Raji (cell line): Measurements from ENCODE around the gene BCL2L1.

ENCODE experiments used
- POLR2A ChIP-seq: IDR thresholded peaks from 2 replicates; pipeline ENCODE4 v1.6.1; 2011; ENCODE audit warnings: low read depth, low read length, control low read depth; ENCODE audit not compliant: insufficient read depth

The BCL2L1 gene

DNA sequence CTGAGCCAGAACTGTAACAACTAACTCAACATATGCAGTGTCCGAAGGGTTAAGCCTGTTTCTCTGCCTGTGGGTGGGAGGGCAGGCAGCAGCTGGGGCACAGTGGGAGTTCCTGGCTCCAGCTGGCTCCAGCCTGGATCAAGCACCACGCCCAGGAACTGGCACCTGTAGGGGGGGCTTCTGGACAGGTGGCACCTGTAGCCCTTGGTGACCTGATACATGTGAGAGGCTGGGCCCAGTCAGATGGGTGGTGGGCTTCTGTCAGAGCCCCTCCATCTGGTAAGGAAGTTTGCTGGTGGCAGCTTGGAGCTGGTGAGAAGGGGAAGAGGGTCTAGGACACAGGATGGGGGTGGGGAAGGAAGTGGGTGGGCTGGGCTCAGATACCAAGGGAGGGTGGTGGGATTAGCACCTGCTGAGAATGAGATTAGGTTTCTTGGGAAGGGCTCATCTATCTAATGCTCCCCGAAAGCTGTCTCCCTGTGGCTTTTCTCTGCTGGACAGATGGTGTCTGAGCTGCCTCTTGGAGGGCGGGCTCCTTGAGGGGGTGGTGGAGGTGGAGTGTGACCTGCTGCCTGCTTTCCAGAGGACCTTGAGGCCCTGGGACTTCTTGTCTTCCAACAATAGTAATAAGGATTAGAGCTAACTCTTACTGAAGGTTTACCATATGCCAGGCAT is 28.5 kb downstream of the BCL2L1 start:
- no peak for TF ChIP-seq POLR2A

DNA sequence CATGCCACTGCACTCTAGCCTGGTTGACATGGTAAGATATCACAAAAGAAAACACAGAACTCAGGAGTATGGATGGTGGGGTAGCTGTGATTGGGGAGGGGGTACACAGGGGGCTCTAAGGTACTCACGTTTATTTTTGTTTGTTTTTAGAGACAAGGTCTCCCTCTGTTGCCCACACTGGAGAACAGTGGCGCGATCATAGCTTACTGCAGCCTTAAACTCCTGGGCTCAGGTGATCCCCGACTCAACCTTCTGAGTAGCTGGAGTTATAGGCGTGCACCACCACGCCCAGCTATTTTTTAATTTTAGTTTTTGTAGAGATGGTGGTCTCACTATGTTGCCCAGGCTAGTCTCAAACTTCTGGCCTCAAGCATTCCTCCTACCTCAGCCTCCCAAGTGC is 29.3 kb downstream of the BCL2L1 start:
- no peak for TF ChIP-seq POLR2A

DNA sequence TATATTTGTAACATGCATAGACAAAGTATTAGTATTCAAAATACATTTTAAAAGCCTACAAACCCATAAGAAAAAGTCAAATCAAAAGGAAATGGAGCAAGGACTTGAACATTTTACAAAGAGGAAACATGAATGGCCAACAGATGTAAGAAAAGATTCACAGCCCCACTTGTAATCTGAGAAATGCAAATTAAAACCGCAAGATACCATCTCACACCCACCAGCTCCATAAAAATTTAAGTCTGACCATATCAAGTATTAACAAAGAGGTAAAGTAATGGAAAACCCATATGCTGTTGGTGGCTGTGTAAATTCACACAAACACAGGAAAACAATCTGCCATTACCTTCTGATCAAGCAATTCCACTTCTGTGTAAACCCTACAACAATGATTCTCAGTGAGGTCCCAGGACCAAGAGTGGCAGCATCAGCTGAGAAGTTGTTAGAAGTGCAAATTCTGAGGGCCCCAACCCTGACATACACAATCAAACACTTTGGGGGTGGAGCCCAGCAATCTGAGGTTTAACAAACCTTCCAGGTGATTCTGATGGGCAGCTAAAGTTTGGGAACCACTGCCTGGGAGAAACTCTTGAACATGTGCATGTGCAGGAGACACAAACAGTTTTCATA is 30.9 kb downstream of the BCL2L1 start:
- TF ChIP-seq POLR2A: no peak

DNA sequence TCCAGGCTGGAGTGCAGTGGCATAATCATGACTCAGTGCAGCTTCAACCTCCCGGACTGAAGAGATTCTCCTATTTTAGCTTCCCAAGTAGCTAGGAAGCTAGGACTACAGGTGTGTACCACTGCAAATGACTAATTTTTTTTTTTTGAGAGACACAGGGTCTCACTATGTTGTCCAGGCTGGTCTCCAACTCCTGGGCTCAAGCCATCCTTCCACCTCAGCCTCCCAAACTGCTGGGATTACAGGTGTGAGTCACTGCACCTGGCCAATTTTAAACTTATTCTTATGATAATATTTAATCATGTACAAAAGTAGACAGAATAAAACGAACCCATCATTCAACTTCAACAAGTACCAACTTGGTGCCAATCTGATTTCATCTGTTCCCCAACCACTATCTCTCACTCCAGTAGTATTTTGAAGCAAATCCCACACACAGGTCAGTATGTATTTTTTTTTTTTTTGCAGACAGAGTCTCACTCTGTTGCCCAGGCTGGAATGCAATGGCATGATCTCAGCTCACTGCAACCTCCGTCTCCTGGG is 32.5 kb downstream of the BCL2L1 start:
- TF ChIP-seq POLR2A: no peak

DNA sequence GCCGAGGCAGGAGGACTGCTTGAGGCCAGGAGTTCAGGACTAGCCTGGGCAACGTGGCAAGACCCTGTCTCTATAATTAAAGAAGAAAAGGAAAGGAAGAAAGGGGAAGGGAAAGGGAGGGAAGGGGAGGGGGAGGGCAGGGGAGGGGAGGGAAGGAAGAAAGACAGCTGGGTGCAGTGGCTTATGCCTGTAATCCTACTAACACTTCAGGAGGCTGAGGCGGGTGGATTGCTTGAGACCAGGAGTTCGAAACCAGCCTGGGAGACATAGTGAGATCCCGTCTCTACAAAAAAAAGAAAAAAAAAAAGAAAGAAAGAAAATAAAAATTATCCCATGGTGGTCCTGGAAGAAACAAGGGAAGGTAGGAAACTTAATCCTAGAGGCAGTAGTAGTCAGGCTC is 33.5 kb downstream of the BCL2L1 start:
- TF ChIP-seq POLR2A: no peak

DNA sequence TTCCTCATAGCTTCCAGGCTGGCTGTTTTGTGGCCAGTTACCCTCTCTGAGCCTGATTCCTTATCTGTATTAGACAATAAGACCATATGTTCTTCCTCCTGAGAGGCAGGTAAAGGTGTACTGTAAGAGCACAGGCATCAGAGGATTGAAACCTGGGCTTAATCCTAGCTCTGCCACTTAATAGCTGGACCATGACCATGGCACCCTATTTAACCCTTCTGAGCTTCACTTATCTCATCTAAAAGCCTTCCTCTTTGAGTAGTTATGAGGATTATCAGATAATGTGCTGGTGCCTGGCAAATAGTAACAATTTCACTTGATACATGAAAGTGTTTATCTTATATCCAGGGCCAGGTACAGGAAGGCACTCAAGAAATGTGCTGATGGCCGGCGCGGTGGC is 34.9 kb downstream of the BCL2L1 start:
- no peak for TF ChIP-seq POLR2A

DNA sequence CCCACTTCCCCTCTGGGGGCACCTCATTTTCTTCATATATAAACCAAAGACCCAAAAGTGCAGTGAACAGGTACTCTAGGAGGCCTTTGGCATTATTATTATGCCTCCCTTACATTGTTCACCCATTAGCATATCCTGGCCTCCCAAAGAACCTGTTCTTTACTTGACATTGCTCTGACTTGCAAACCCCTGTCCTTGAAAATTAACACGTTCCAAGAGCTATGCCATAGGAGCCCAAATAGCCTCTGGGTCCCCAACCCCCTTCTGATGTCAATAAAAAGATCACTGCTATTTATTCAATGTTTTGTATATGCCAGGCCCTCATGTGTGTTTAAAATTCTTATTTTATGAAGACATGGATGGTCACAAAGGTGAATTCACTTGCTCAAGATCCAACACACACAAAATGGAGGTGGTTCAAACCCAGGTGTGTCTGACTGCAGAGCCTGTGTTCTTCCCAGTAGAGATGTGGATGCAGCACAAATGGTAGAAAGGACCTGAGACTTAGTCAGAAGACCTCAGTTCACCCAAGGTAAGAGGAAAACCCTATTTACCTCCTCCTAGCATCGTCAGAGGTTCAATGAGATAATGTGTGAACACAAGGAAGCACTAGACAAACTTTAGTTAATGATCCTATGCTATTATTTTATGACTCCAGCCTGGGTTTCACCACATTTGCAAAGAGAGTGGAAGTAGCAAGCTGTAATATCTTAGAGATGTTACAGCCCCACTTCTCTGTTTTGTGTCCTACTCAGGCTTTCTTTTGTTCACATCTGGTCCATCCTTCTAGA is 36.6 kb downstream of the BCL2L1 start:
- no peak for TF ChIP-seq POLR2A

DNA sequence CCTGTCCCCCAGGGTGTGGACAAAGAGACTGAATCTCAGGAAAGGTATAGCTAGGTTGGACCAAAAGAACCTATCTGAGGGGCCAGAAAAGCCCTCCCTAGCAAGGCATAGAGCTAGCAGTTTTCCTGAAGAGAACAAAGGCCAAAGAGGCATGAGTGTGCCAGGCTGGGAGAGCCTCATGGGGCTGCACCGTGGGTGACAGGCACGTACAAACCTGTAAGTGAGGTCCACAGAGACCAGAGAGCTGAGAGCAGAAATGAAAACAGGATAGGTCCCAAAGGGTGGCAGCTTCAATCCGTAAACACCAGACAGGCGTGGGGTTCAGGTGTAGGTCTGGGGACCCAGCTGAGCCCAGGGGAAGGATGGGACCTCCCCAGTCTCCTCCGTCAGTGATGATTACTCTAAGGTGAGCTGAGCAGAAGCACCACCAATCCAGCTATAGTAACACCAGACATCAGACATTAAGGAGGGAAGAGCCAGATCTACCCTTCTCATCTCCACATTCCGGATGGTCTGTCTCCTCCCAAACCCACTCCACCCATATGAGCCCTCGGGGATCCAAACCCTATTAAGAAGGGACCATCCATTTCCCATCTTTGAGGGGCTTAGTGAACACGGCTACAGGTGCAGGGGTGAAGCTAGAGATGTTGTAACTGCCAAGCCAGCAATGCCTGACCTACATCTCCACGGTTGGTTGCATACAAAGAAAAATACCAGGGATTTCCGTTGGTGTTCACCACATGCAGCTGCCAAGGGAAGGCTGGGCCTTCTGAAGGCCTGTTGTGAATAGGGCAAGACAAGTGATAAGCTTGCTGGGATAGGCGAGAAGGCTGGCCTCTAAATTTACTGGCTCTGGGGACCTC is 38.3 kb downstream of the BCL2L1 start:
- TF ChIP-seq POLR2A: peak; percentile 32; the same call in 1 of the 2 replicates

DNA sequence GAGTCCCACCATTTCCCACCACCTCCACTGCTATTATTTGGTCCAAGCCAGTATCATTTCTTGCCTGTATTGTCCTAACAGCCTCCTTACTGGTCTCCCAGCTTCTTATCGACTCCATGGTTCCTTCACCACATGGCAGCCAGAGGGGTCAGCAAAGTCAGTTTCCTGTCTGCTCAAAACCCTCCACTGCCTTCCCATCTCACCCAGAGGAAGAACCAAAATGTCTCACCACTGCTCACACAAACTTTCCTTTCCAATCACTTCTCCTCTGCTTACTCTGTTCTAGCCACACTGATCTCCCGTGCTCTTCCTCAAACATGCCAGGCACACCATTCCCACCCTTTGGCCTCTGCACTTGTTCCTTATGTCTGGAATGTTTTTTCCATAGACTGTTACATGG is 39.7 kb downstream of the BCL2L1 start:
- TF ChIP-seq POLR2A: no peak

DNA sequence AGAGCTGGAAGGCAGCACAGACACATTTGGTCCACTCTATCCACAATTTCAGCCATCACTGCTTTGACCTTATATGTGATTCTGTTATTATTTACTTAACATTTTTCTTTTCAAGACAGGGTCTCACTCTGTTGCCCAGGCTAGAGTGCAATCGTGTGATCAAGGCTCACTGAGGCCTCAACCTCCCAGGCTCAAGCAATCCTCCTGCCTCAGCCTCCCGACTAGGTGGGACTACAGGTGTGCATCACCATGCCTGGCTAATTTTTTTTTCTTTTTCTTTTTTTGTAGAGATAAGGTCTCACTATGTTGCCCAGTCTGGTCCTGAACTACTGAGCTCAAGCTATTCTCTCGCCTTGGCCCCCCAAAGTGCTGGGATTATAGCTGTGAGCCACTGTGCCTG is 40.3 kb downstream of the BCL2L1 start:
- no peak for TF ChIP-seq POLR2A

DNA sequence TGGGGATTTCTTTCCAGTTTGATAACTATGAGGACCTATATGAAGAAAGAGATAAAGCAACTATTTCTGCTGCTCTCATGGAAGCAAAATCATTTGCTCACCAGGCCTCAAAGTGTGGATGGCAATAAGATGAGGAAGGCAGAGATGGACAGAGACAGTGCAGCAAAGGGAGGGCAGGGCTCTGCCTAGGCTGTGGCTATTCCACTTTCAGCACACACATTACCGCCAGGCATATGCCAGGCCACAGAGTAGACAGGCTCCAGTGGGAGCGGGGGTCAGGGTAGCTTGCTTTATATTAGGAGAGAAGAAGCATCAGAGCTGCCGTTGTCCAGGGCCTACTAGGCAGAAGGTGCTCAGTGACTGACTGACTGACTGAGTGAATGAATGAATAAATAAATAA is 40.9 kb downstream of the BCL2L1 start:
- no peak for TF ChIP-seq POLR2A

DNA sequence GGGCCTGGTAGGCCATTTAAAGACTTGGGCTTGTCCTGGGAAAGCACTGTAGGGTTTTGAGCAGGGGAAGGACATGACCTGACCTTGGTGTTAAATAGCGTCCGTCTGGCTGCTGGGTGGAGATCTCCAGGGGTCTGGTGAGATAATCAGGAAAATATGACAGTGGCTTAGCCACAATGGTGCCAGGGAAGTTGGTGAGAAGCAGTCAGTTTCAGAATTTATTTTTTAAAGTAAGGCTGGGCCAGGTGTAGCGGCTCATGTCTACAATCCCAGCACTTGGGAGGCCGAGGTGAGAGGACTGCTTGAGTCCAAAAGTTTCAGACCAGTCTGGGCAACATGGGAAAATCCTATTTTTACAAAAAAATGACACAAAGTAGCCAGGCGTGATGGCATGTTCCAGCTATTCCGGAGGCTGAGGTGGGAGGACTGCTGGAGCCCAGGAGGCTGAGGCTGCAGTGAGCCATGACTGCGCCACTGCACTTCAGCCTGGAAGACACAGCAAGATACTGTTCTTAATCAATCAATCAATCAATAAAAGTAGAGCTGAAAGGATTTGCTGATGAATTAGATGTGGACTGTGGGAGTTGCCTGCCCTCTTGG is 41.4 kb downstream of the BCL2L1 start:
- TF ChIP-seq POLR2A: no peak

DNA sequence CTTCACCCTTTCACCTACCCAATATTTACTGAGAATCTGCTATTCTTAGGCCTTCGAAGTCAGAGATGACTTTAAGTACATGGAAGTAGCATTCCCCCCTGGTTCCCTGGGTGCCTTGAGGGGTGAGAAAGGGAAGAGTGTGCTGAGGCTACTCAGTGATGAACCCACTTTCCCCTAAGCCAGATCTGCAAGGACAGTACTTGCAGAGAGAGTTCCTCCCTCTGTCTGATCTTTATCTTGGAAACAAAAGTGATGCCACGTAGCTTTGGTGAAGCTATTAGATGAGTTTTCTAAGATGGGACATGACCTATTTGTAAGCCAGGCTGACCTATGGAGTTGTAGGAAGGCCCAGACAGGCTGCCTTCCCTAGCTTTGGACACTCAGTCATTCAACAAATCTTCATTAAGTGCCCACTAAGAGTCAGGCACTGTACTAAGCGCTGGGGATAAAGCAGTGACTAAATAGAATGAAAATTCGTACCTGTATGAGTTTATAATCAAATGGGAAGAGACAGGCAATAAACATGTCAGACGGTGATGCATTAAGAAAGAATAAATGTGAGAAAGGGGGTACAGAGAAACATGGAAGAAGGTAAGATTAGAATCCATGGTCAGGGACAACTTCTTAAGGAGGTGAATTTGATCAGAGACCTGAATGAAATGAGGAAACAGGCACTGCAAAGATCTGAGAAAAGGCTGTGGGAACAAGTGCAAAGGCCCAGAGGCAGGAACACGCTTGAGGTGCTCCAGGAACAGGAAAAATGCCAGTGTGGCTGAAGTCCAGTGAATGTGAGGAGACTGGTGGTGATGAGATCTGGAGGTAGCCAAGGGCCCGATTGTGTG is 42.2 kb downstream of the BCL2L1 start:
- no peak for TF ChIP-seq POLR2A

DNA sequence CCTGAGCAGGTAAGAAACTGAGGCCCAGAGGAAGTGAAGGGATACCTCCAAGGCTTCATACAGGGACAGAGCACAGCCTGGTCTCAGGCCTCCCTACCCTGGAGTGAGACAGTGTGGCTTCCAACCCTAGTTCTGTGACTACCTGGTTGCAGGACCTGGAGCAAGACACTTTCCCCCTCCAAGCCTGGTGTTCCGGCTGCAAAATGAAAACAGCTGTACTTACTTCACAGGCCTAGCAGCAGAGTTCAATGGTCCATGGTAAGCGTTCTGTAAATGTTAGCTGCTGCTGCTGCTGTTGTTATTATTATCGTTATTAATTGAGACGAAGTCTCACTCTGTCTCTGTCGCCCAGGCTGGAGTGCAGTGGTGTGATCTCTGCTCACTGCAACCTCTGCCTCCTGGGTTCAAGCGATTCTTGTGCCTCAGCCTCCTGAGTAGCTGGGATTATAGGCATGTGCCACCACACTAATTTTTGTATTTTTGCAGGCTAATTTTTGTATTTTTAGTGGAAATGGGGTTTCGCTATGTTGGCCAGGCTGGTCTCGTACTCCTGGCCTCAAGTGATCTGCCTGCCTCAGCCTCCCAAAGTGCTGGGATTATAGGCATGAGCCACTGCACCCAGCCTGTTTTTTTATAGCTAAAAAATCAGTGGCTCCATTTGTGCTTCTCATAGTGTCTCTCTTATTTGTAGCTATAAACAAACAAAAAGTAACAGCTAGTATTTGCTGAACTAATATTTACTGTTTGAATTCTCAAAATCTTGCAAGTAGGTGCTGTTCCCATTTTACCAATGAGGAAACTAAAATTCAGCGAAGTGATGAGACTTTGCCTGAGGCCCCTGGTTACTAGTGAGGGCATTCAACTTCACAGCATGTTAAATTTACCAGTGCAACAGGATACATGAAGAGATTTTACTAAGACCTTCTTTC is 43.0 kb downstream of the BCL2L1 start:
- TF ChIP-seq POLR2A: no peak
